HepG2 (cell line): ENCODE data around the gene ZNF320. TPM values are rescaled to one million over a fixed set of nuclear protein-coding genes. Genes with fewer than 3 reads are reported as not detected.

Source experiments
- HES4 ChIP-seq: sonication (generic); formaldehyde crosslinking; IDR thresholded peaks from 2 replicates; pipeline ENCODE4 v1.9.0; 2021; ENCODE audit warnings: mild to moderate bottlenecking, missing genetic modification reagents, borderline replicate concordance
- IRX3 ChIP-seq: sonication (generic); formaldehyde crosslinking; IDR thresholded peaks from 2 replicates; pipeline ENCODE4 v1.8.1; 2023; ENCODE audit warnings: mild to moderate bottlenecking, low read depth, missing genetic modification reagents, borderline replicate concordance
- MED8 ChIP-seq: sonication (generic); formaldehyde crosslinking; IDR thresholded peaks from 2 replicates; pipeline ENCODE4 v1.8.1; 2023; ENCODE audit warnings: mild to moderate bottlenecking, missing genetic modification reagents; ENCODE audit not compliant: insufficient replicate concordance
- POLR2AphosphoS2 ChIP-seq: IDR thresholded peaks from 2 replicates; pipeline ENCODE4 v1.6.1; 2011; ENCODE audit warnings: low read depth, low read length, improper control_type of control experiment
- SAP130 ChIP-seq: IDR thresholded peaks from 2 replicates; pipeline ENCODE4 v1.6.1; 2016; ENCODE audit warnings: low read depth
- SRSF9 ChIP-seq: fragments of 200-400 bp; formaldehyde crosslinking; IDR thresholded peaks from 2 replicates; pipeline ENCODE4 v1.6.1; 2018; ENCODE audit warnings: borderline replicate concordance, mild to moderate bottlenecking, low read depth, low read length; ENCODE audit not compliant: insufficient read depth, poor library complexity, severe bottlenecking
- ZFYVE20 ChIP-seq: sonication (generic); formaldehyde crosslinking; IDR thresholded peaks from 2 replicates; pipeline ENCODE4 v1.8.0; 2023; ENCODE audit warnings: low read depth, mild to moderate bottlenecking, moderate library complexity, missing genetic modification reagents, borderline replicate concordance
- ZNF362 ChIP-seq: sonication (generic); formaldehyde crosslinking; IDR thresholded peaks from 2 replicates; pipeline ENCODE4 v1.4.0; 2020; ENCODE audit warnings: missing genetic modification reagents, mild to moderate bottlenecking, borderline replicate concordance
- ZNF451 ChIP-seq: sonication (generic); formaldehyde crosslinking; IDR thresholded peaks from 2 replicates; pipeline ENCODE4 v1.5.0; 2020; ENCODE audit warnings: mild to moderate bottlenecking, missing genetic modification reagents
- polyA plus RNA-seq, 8 experiments: library from polyadenylated mRNA; depleted of rRNA in 3 of 8; stranded (reverse) in 7 of 8; unstranded in 1 of 8; fragments of >200 nt; fragmentation: Illumina TruSeq in 4 of 8; extraction: Trizol in 4 of 8; gene quantifications; 2 replicates each; pipeline versions ENCODE4 v1.2.1 to v1.2.3, GENCODE V29; 2011 to 2016; ENCODE audit warnings: low read depth in 4 of 8, missing spikeins in 1 of 8, mixed read lengths in 1 of 8; ENCODE audit not compliant: insufficient read depth in 1 of 8
- total RNA-seq, 5 experiments: library from RNA; depleted of rRNA; stranded (reverse); fragments of >200 nt; fragmentation: Illumina TruSeq; extraction: Trizol; gene quantifications; 2 replicates each; pipeline ENCODE4 v1.2.3, GENCODE V29; 2016; ENCODE audit warnings: low read depth in 1 of 5
- TF ChIP-seq, protein P1 (sequence below), 2 experiments: fragments of 450-650 bp in 1 of 2; sonication (generic) in 1 of 2; formaldehyde crosslinking in 1 of 2; IDR thresholded peaks; 2 replicates each; pipeline versions ENCODE4 v1.6.1 to v1.8.0; 2016 to 2022; ENCODE audit warnings: antibody characterized with exemption in 1 of 2, mild to moderate bottlenecking in 1 of 2, missing genetic modification reagents in 1 of 2

The ZNF320 gene
- total and polyA plus RNA-seq, 2 of the 13 experiments (the other 11 are each of a cell fraction or from before 2014, with no cell fraction given), result 0.49 TPM; not detected in 1

GRCh38 chr19:52943884-52944643 is 46.6 kb upstream of the ZNF320 start (continued):
- 0 out of 2 replicates have a peak, but pooled peaks have one; percentile 12 for TF ChIP-seq ZNF362 (CRISPR knock-in tag)
- TF ChIP-seq SRSF9, result no peak
- TF ChIP-seq, protein P1, sequence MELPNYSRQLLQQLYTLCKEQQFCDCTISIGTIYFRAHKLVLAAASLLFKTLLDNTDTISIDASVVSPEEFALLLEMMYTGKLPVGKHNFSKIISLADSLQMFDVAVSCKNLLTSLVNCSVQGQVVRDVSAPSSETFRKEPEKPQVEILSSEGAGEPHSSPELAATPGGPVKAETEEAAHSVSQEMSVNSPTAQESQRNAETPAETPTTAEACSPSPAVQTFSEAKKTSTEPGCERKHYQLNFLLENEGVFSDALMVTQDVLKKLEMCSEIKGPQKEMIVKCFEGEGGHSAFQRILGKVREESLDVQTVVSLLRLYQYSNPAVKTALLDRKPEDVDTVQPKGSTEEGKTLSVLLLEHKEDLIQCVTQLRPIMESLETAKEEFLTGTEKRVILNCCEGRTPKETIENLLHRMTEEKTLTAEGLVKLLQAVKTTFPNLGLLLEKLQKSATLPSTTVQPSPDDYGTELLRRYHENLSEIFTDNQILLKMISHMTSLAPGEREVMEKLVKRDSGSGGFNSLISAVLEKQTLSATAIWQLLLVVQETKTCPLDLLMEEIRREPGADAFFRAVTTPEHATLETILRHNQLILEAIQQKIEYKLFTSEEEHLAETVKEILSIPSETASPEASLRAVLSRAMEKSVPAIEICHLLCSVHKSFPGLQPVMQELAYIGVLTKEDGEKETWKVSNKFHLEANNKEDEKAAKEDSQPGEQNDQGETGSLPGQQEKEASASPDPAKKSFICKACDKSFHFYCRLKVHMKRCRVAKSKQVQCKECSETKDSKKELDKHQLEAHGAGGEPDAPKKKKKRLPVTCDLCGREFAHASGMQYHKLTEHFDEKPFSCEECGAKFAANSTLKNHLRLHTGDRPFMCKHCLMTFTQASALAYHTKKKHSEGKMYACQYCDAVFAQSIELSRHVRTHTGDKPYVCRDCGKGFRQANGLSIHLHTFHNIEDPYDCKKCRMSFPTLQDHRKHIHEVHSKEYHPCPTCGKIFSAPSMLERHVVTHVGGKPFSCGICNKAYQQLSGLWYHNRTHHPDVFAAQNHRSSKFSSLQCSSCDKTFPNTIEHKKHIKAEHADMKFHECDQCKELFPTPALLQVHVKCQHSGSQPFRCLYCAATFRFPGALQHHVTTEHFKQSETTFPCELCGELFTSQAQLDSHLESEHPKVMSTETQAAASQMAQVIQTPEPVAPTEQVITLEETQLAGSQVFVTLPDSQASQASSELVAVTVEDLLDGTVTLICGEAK (IDR thresholded peaks at IDR 0.05), result no peak
- TF ChIP-seq, protein P1 (CRISPR knock-in tag; IDR thresholded peaks at IDR 0.05), result no peak
- 0 out of 2 replicates have a peak, but pooled peaks have one; percentile 13 for TF ChIP-seq SAP130 (CRISPR knock-in tag)
- TF ChIP-seq MED8, result no peak
- TF ChIP-seq HES4 (CRISPR knock-in tag), result no peak
- no peak for TF ChIP-seq IRX3
- TF ChIP-seq POLR2AphosphoS2, result no peak
- no peak for TF ChIP-seq ZFYVE20
- TF ChIP-seq ZNF451 (CRISPR knock-in tag), result no peak
- TF ChIP-seq, all 625 proteins: peak for 12
